A673 (cell line): Measurements from ENCODE around the gene ELANE. TPM values are rescaled to one million over a fixed set of nuclear protein-coding genes. Genes with fewer than 3 reads are reported as not detected.
A peak's percentile ranks its signal among the peaks of the same experiment; 100 is the strongest.

Experiments used
- BruUV-seq: library from RNA; stranded (reverse); fragments of 400-500 nt; replicated peaks from 2 replicates; lab custom pipeline; 2021; lab: Mats Ljungman, UMichigan
- CTCF ChIA-PET: fragments of 300-600 bp; sonication (Branson Sonifier 250); formaldehyde crosslinking; loops from one replicate; lab custom pipeline; 2022; ENCODE audit warnings: antibody characterized with exemption; lab: Charles Lee
- POLR2A ChIA-PET: fragments of 300-600 bp; sonication (Branson Sonifier 250); formaldehyde crosslinking; loops from one replicate; lab custom pipeline; 2022; ENCODE audit warnings: antibody characterized with exemption; ENCODE audit not compliant: low non-redundant PET; lab: Charles Lee
- DNase-seq: peaks from one replicate; pipeline ENCODE4 v3.0.0-alpha.2; 2015; ENCODE audit warnings: low spot score
- H3K27ac ChIP-seq: fragments of 200-600 bp; sonication (generic); 2 replicates; pipeline ENCODE4 v1.5.1; 2016; ENCODE audit warnings: mixed run types, low read depth, mild to moderate bottlenecking, mixed read lengths, antibody characterized with exemption, low read length; ENCODE audit not compliant: poor library complexity, severe bottlenecking
- H3K27me3 ChIP-seq: fragments of 200-600 bp; sonication (generic); replicated peaks from 2 replicates; pipeline ENCODE4 v1.6.1; 2017; ENCODE audit warnings: mixed run types, low read depth, mild to moderate bottlenecking, mixed read lengths, antibody characterized with exemption, low read length; ENCODE audit not compliant: insufficient read depth, poor library complexity
- H3K36me3 ChIP-seq: fragments of 200-600 bp; sonication (generic); 2 replicates; pipeline ENCODE4 v1.6.1; 2016; ENCODE audit warnings: mixed run types, mild to moderate bottlenecking, mixed read lengths, antibody characterized with exemption, low read length; ENCODE audit not compliant: insufficient read depth, poor library complexity, severe bottlenecking
- H3K4me1 ChIP-seq: fragments of 200-600 bp; sonication (generic); 2 replicates; pipeline ENCODE4 v1.6.1; 2017; ENCODE audit warnings: mixed run types, mild to moderate bottlenecking, mixed read lengths, antibody characterized with exemption, low read length; ENCODE audit not compliant: insufficient read depth, poor library complexity, severe bottlenecking
- H3K4me3 ChIP-seq: fragments of 200-600 bp; sonication (generic); 2 replicates; pipeline ENCODE4 v1.5.1; 2016; ENCODE audit warnings: low read depth, mixed run types, mild to moderate bottlenecking, mixed read lengths, low read length; ENCODE audit not compliant: poor library complexity, severe bottlenecking
- H3K9me3 ChIP-seq: fragments of 200-600 bp; sonication (generic); 2 replicates; pipeline ENCODE4 v1.6.1; 2016; ENCODE audit warnings: mixed run types, low read depth, mild to moderate bottlenecking, mixed read lengths, antibody characterized with exemption, low read length; ENCODE audit not compliant: poor library complexity, severe bottlenecking
- CTCF ChIP-seq: fragments of 300-800, 200-600 bp; sonication (generic); conservative IDR thresholded peaks from 2 replicates; pipeline ENCODE4 v1.5.1; 2017; ENCODE audit warnings: low read depth, mild to moderate bottlenecking, antibody characterized with exemption, low read length, moderate library complexity, mixed read lengths
- EZH2 ChIP-seq: fragments of 200-600 bp; sonication (generic); IDR thresholded peaks from 2 replicates; pipeline ENCODE4 v1.6.1; 2017; ENCODE audit warnings: borderline replicate concordance, low read depth, mild to moderate bottlenecking, mixed read lengths, antibody characterized with exemption, low read length; ENCODE audit not compliant: poor library complexity, severe bottlenecking
- intact Hi-C: fragments of 100-400 bp; cut with micrococcal nuclease; formaldehyde crosslinking; loops from one replicate; pipeline ENCODE4 v1.10.0; 2022; ENCODE audit not compliant: unreplicated experiment
- microRNA-seq: library from miRNA; unstranded; fragments of <30 nt; microRNA quantifications from one replicate; pipeline ENCODE4 v1.2.0, GENCODE V29; 2021
- total RNA-seq: library from RNA; stranded (reverse); gene quantifications from 2 replicates; pipeline ENCODE4 v1.2.3, GENCODE V29; 2021

ELANE gene
- total RNA-seq, 1 experiment from 2014 or later = not detected

GRCh38 chr19:904545-904944 lies 52.4 kb downstream of the ELANE start:
- H3K9me3 ChIP-seq = no peaks in the 10 kb centered on the region
- no TSS peak for BruUV-seq
- H3K36me3 ChIP-seq = peaks cover 2% of the 10 kb centered on the region
- H3K27me3 ChIP-seq = no peaks in the 10 kb centered on the region
- CTCF ChIA-PET = interaction anchor here (0.6 kb wide), 1 partner anchor 300 kb away, joined by 6 read pairs; no protein-coding TSS in a partner anchor
- no peak overlapping the region for H3K4me3 ChIP-seq
- DNase-seq = no peak
- H3K27ac ChIP-seq = no peak overlapping the region
- peaks cover 8% of the 10 kb centered on the region for H3K4me1 ChIP-seq
- POLR2A ChIA-PET = no interaction called here
- intact Hi-C loops = no loop called here
- no peak for TF ChIP-seq CTCF
- TF ChIP-seq EZH2 = no peak

Small RNA genes lying within 50 kb of the gene (microRNA-seq; reads per million reads assigned to microRNA genes)
- gene MIR3187 (503 reads per million, percentile 76 among the genes with 10 or more reads in this experiment), gene MIR4745 (34.5 reads per million, percentile 51 among the genes with 10 or more reads in this experiment)

Other genes with a start within 250 kb of the ELANE start
- gene POLRMT, start 218.8 kb upstream of the ELANE start, total RNA-seq = 100 and 107 TPM in 2 replicates
- gene FGF22, start 212.4 kb upstream of the ELANE start, total RNA-seq = 0.19 and 0.57 TPM in 2 replicates
- gene RNF126, start 189.1 kb upstream of the ELANE start, total RNA-seq = 90.2 and 93.3 TPM in 2 replicates
- gene FSTL3, start 175.9 kb upstream of the ELANE start, total RNA-seq = 5.9 and 6.0 TPM in 2 replicates
- gene PRSS57, start 156.9 kb upstream of the ELANE start, total RNA-seq = not detected in 2 replicates
- gene PALM, start 143.4 kb upstream of the ELANE start, total RNA-seq = 21.2 and 40.3 TPM in 2 replicates
- gene MISP, start 101.2 kb upstream of the ELANE start, total RNA-seq = 0.11 TPM in 1 of 2 replicates, not detected in the other
- 713 and 800 TPM in 2 replicates for gene PTBP1, start 54.9 kb upstream of the ELANE start, total RNA-seq
- gene PLPPR3, start 30.3 kb upstream of the ELANE start, total RNA-seq = 13.3 and 20.1 TPM in 2 replicates
- not detected in 2 replicates for gene AZU1, start 24.5 kb upstream of the ELANE start, total RNA-seq
- gene PRTN3, start 11.3 kb upstream of the ELANE start, total RNA-seq = not detected in 2 replicates
- 1.1 and 1.4 TPM in 2 replicates for gene CFD, start 7.4 kb downstream of the ELANE start, total RNA-seq
- 83.0 and 86.3 TPM in 2 replicates for gene MED16, start 40.9 kb downstream of the ELANE start, total RNA-seq
- gene RNU6-9, start 41.2 kb downstream of the ELANE start, total RNA-seq = not detected in 2 replicates
- 39.3 and 45.5 TPM in 2 replicates for gene R3HDM4, start 60.9 kb downstream of the ELANE start, total RNA-seq
- gene KISS1R, start 65.0 kb downstream of the ELANE start, total RNA-seq = 0.20 TPM in 1 of 2 replicates, not detected in the other
- 19.6 and 26.3 TPM in 2 replicates for gene ARID3A, start 73.7 kb downstream of the ELANE start, total RNA-seq
- gene WDR18, start 132.0 kb downstream of the ELANE start, total RNA-seq = 109 and 116 TPM in 2 replicates
- gene GRIN3B, start 148.1 kb downstream of the ELANE start, total RNA-seq = not detected in 2 replicates
- gene TMEM259, start 168.8 kb downstream of the ELANE start, total RNA-seq = 151 and 170 TPM in 2 replicates
- gene RNU6-2, start 169.2 kb downstream of the ELANE start, total RNA-seq = not detected in 2 replicates
- 112 and 146 TPM in 2 replicates for gene CNN2, start 174.3 kb downstream of the ELANE start, total RNA-seq
- 12.0 and 21.2 TPM in 2 replicates for gene ABCA7, start 187.8 kb downstream of the ELANE start, total RNA-seq
- 3.2 and 3.4 TPM in 2 replicates for gene ARHGAP45, start 214.9 kb downstream of the ELANE start, total RNA-seq
- gene POLR2E, start 243.1 kb downstream of the ELANE start, total RNA-seq = 342 and 343 TPM in 2 replicates